ENCODE data around the gene CCDC152. TPM values are rescaled to one million over a fixed set of nuclear protein-coding genes. Genes with fewer than 3 reads are reported as not detected.

The CCDC152 gene
- total and polyA plus RNA-seq, 2 donors (not counting 3 experiments of a cell fraction or from before 2014, with no cell fraction given): 0.48 to 2.8 TPM

- Histone ChIP-seq H3K27ac (ENCODE audit: insufficient read depth, low read depth, low read length) (no peak overlapping the region), H3K9ac (replicated peaks; ENCODE audit: extremely low read depth, insufficient read depth, low read length) (no peak overlapping the region), H3K4me1 (ENCODE audit: control insufficient read depth, extremely low read depth, insufficient read depth, low read length) (no peaks in the 10 kb centered on the region), H2AFZ (ENCODE audit: low read depth, low read length) (no peak overlapping the region), H4K20me1 (replicated peaks; ENCODE audit: control insufficient read depth, extremely low read depth, insufficient read depth, low read length) (no peaks in the 10 kb centered on the region), H3K4me3 (replicated peaks in 1 of 3; ENCODE audit: insufficient read depth in 1 of 3, low read depth in 1 of 3, low read length in 3 of 3) (no peak overlapping the region), H3K9me3 (replicated peaks; ENCODE audit: control insufficient read depth, insufficient read depth, low read length) (no peaks in the 10 kb centered on the region), H3K79me2 (ENCODE audit: control insufficient read depth, insufficient read depth, low read length) (no peaks in the 10 kb centered on the region), H3K4me2 (ENCODE audit: insufficient read depth, low read length) (no peak overlapping the region), H3K9me1 (replicated peaks; ENCODE audit: control insufficient read depth, extremely low read depth, insufficient read depth, low read length) (no peaks in the 10 kb centered on the region), H3K36me3 (ENCODE audit: control insufficient read depth in 2 of 2, extremely low read depth in 1 of 2, insufficient read depth in 2 of 2, low read length in 2 of 2) (no peaks in the 10 kb centered on the region), H3K27me3 (ENCODE audit: control insufficient read depth in 2 of 2, insufficient read depth in 2 of 2, low read length in 2 of 2) (no peaks in the 10 kb centered on the region)
- CTCF ChIA-PET: interaction anchor here (0.9 to 1.4 kb wide), 2 partner anchors 9 to 19 kb away, joined by 3 to 4 read pairs; no protein-coding TSS in a partner anchor
- dilution Hi-C loops (cut with MboI; ENCODE audit: extremely low pct_ligation_motif_present, low sequenced_read_pairs) (no loop called here), intact Hi-C loops (cut with micrococcal nuclease) (no loop called here)
- POLR2A ChIA-PET: no interaction called here
- no peak for TF ChIP-seq CTCF (IDR thresholded peaks at IDR 0.05; ENCODE audit: extremely low read depth in 1 of 2, insufficient read depth in 1 of 2, low read depth in 1 of 2, low read length in 2 of 2)
- TF ChIP-seq GATA2 (IDR thresholded peaks at IDR 0.05; ENCODE audit: insufficient read depth, insufficient read length, low read depth, low read length): no peak
- TF ChIP-seq FOS (IDR thresholded peaks at IDR 0.05; ENCODE audit: borderline replicate concordance, insufficient read depth, low read length): no peak
- no peak for TF ChIP-seq POLR2AphosphoS5 (IDR thresholded peaks at IDR 0.05; ENCODE audit: insufficient read depth, low read depth, low read length)
- TF ChIP-seq MYC (IDR thresholded peaks at IDR 0.05; ENCODE audit: low read depth, low read length): no peak
- TF ChIP-seq JUN (IDR thresholded peaks at IDR 0.05; ENCODE audit: borderline replicate concordance, insufficient read depth, insufficient read length, low read depth): no peak
- no peak for TF ChIP-seq EZH2 (IDR thresholded peaks at IDR 0.05; ENCODE audit: borderline replicate concordance, low read depth, low read length, severe bottlenecking)
- no peak for TF ChIP-seq POLR2A (IDR thresholded peaks at IDR 0.05; ENCODE audit: low read depth, low read length)
- TF ChIP-seq MAX (IDR thresholded peaks at IDR 0.05; ENCODE audit: insufficient read depth, insufficient read length): no peak
- no TSS peak for BruUV-seq (replicated peaks)
- FAIRE-seq (no peak), DNase-seq (ENCODE audit: low read depth, low spot score) (no peak)
These were observed 44.2 kb downstream of the CCDC152 start for GRCh38 chr5:42800748-42801330.
